GM18526 (cell line): ENCODE data around the gene RNF8.

Experiments used
- POLR2A ChIP-seq: IDR thresholded peaks from 3 replicates; pipeline ENCODE4 v1.6.1; 2011; ENCODE audit not compliant: insufficient read length; ENCODE audit errors: extremely low read depth

The RNF8 gene

DNA sequence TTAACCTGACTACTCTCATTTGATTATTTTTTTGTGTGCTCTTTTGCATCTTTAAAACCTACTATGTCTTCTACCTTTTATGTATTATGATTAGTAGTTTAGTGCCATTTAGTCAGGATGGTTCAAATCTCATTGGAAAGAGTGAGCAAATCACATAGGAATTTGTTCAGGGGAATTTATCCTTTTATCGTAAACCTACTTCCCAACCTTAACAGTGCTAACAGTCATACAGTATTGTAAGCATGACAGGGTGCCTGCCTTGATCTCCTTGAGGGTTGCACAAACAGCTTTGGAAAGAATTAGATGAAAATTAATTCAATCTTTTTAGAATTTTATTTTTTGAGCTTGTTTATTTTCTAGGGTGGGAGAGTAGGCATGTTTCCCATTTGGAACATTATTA lies 18.3 kb downstream of the RNF8 start:
- no peak for TF ChIP-seq POLR2A

GRCh38 chr6:37373822-37374471 lies 20.2 kb downstream of the RNF8 start:
- no peak for TF ChIP-seq POLR2A

DNA sequence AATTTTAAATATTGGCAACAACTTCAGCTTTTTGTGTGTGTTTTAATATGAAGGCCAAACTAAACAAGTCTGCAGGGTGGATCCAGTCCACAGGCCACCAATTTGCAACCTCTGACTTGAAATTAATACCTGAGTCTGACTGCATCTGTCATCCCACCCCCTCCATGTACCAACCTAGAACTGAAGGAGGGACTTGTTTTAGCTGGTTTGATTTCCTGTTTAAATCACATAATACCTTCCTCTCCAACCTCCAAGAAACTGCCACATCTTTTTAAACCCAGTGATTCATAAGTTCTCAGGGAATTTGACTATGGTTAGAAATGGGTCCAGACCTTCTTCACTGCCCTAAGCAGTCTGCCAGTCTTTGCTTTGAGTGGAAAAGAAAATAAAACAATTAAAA lies 21.6 kb downstream of the RNF8 start:
- TF ChIP-seq POLR2A = no peak

- TF ChIP-seq POLR2A = no peak
Observed at GRCh38 chr6:37376078-37376743, 22.4 kb downstream of the RNF8 start.

DNA sequence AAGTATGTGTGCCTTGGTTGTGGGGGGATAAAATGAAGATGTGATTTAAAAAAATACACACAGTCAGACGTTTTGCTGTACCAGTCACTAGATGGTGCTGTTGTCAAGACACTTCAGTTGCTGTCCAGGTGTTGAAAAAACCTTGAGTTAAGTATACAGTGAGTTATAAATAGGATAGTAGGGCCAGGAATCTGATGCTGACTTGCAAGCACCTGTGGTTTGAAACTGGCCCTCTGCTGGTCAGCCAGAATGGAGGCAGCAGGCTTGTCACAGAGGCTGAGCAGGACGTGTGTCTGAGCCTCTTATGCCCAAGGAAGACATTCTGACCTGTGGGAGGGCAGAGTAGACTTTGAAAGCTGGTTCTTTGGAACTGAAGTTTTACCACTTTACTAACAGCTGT lies 27.8 kb downstream of the RNF8 start:
- TF ChIP-seq POLR2A = no peak

DNA sequence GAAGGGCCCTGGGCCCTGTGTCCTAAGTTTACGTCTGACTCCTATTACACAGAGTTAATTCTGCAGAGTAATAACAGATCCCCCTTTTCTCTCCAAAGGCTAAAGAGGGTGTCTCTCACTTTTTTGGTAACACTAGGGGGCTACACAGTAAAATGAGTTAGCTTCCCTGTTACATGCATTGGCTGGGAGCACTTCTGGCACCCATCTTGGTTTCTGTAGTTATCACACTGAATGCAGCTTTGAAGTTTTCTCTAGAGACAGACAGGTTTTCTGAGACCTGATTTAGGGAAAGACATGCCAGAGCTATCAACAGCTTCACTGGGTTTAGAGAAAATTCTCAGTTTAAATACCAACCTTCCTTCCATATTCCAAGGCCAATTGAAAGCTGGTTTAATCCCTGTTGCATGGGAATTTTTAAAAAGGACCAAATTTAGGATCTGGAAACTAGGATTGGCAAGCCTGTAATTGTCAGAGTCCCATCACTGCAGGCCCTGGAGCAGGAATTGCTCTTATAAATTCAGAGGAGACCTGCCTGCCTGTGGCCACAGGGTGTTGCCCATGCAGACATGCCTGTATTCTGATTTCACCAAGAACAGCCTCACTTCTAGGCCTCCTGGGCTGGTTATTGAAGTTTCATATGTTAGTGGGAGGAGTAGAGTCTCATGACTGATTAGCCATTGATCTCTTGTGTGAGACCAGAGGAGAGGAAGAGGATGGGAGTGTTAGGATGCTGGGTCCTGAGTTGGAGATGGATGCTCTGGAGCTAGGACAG lies 29.4 kb downstream of the RNF8 start:
- no peak for TF ChIP-seq POLR2A

DNA sequence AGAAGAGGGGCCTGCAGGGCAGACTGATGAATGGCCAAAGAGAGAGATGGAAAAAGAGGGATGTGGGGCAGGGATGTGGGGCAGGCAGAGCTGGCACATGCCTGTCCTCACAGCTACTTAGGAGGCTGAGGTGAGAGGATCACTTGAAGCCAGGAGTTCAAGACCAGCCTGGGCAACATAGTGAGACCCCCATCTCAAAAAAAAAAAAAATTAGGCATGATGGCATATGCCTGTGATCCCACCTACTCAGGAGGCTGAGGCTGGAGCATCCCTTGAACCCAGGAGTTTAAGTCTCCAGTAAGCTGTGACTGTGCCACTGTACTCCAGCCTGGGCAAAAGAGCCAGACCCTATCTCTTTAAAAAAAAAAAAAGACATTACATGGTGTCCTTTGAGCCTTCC lies 34.8 kb downstream of the RNF8 start:
- no peak for TF ChIP-seq POLR2A

DNA sequence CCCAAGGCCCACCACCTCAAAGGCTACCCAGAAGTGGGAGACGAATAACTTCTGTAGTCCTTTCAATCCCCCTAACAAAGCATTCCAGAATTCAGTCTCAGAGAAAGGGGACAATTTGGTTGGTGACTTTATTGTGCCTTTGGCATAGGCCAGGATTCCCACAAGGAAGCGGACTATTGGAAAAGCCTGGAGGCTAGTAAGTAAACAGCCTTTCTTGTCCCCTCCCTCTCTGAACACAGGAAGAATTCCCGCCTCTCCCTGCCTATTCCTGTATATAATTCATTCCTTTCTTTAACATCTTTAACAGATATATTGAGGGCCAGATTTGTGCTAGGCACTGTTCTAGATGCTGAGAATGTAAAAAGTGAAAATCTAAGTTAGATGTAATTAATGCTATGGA lies 36.1 kb downstream of the RNF8 start:
- no peak for TF ChIP-seq POLR2A

DNA sequence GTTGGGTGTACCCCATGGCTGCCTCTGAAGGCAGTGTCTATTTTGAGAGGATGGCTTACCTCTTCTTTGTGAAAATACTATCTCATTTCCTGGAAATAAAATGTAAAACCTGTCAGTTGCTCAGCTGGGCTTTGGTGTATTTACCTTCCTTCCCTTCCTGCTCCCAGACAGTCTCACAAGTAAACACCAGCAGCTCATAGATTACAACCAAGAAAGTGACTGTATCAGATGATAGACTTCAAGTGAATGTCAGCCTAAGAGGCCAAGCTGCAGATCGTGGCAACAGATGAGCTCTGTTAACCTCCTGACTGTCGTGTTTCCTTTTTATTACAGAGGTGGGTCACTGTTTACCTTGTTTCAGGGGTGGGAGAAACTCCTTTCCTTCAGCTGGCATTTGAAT lies 37.3 kb downstream of the RNF8 start:
- TF ChIP-seq POLR2A = no peak

- no peak for TF ChIP-seq POLR2A
Observed at GRCh38 chr6:37392821-37393220, 39.0 kb downstream of the RNF8 start.

- TF ChIP-seq POLR2A = no peak
Observed at GRCh38 chr6:37393381-37393929, 39.7 kb downstream of the RNF8 start.

DNA sequence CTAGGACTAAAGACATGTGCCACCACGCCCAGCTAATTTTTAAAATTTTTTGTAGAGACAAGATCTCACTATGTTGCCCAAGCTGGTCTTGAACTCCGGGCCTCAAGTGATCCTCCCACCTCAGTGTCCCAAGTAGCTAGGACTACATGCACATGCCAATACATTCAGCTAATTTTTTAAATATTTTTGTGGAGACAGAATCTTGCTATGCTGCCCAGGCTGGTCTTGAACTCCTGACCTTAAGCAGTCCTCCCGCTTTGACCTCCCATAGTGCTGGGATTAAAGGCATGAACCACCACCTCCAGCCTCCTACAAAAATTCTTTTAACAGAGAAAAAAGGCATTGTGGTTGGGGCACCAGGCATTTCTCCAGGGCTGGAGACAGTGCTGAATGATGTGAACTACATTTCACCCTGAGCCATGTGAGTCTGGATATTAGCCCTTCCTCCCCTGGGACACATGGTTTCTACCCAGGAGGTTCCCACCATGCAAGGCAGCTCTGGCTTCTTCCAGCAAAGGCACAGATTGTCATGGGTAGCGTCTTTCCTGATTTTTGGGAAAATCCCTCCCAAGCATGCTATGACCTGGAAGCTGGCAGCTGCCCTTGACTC lies 42.9 kb downstream of the RNF8 start:
- no peak for TF ChIP-seq POLR2A

DNA sequence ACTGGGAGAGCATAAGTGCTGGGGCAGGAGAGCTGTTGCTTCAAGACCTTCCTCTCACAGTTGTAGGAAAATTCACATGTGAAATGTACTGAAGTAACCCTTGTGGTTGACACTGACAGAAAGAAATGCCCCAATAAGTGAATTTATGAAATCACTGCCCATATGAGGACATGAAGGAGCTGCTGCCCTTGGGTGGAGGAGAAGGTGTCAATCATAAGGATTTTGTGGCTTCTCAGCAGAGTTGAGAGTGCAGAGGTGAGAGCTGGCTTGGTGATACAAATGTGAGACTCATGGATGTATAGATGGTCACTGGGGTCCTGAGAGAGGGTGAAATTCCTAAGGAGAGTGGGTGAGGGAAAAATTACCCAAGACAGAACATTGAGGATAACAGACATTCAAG lies 45.3 kb downstream of the RNF8 start:
- no peak for TF ChIP-seq POLR2A

DNA sequence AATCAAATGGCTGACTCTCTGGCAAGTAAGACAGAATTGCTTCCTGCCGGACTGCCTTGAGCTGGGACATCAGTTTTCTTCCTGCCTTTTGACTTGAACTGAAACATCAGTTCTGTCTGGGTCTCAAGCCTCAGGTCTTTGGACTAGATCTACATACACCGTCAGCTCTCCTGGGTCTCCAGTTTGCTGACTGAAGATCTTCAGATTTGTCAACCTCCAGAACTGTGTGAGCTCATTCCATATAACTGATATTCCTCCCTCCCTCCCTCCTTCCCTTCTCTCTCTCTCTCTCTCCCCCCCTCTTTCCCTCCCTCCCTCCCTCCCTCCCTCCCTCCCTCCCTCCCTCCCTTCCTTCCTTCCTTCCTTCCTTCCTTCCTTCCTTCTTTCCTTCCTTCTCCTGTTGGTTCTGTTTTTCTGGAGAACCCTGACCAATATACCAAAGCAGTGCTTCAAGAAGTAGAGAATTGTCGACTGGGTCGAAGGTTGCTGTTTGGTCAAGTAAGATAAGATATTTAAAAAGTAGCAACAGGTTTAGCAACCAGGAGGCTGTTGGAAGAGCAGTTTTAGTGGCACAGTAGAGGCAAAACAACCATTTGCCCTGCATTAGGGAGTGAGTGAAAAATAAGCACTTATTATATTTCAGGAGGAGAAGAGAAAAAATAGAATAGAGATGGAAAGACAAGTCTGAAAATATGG lies 46.2 kb downstream of the RNF8 start:
- TF ChIP-seq POLR2A = no peak

- TF ChIP-seq POLR2A = no peak
Observed at GRCh38 chr6:37406726-37407341, 53.1 kb downstream of the RNF8 start.
